B cell (primary cell): ENCODE measurements around the gene KIF18A.

Experiments used
- EZH2 ChIP-seq: IDR thresholded peaks from 2 replicates; pipeline ENCODE4 v1.6.1; 2012; ENCODE audit warnings: borderline replicate concordance, low read depth, mild to moderate bottlenecking, moderate library complexity, low read length; ENCODE audit not compliant: insufficient read depth, poor library complexity, severe bottlenecking
- TF ChIP-seq, protein P1 (sequence below): fragments of 200-600 bp; IDR thresholded peaks from one replicate; pipeline ENCODE4 v1.8.0; 2022; ENCODE audit warnings: antibody characterized with exemption, mild to moderate bottlenecking

DNA sequence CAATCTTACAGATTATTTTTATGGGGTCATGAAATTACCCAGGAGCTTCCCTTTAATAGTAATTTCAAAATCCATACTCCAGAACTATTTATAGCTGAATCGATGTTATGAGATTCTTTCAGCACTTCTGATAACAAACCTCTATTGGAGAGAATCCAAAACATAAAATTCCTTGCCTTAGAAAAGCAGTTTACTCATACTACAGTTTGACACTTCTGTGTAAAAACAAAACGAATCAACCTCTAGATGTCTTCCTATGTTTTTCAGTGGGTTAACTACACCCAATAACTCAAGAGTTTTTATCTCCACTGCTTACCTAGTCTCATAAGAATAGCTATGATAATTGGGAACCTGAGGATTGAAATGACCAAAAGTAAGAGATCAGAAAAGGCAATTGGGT is 35.6 kb downstream of the KIF18A start:
- no peak for TF ChIP-seq EZH2
- TF ChIP-seq, protein P1, sequence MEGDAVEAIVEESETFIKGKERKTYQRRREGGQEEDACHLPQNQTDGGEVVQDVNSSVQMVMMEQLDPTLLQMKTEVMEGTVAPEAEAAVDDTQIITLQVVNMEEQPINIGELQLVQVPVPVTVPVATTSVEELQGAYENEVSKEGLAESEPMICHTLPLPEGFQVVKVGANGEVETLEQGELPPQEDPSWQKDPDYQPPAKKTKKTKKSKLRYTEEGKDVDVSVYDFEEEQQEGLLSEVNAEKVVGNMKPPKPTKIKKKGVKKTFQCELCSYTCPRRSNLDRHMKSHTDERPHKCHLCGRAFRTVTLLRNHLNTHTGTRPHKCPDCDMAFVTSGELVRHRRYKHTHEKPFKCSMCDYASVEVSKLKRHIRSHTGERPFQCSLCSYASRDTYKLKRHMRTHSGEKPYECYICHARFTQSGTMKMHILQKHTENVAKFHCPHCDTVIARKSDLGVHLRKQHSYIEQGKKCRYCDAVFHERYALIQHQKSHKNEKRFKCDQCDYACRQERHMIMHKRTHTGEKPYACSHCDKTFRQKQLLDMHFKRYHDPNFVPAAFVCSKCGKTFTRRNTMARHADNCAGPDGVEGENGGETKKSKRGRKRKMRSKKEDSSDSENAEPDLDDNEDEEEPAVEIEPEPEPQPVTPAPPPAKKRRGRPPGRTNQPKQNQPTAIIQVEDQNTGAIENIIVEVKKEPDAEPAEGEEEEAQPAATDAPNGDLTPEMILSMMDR: no peak
